H1 (cell line): ENCODE results near the gene ITGB5. TPM values are rescaled to one million over a fixed set of nuclear protein-coding genes. Genes with fewer than 3 reads are reported as not detected.

Experiments
- CTCF ChIA-PET: fragments of 300-600 bp; sonication (Branson Sonifier 250); formaldehyde crosslinking; loops from one replicate; lab custom pipeline; 2021; ENCODE audit not compliant: partially characterized antibody; lab: Charles Lee
- POLR2A ChIA-PET: fragments of 300-600 bp; sonication (Branson Sonifier 250); formaldehyde crosslinking; loops from one replicate; lab custom pipeline; 2021; ENCODE audit warnings: inconsistent platforms; ENCODE audit not compliant: partially characterized antibody; lab: Charles Lee
- DNase-seq, 2 experiments: peaks; one replicate each; pipeline versions ENCODE4 v3.0.0 to v3.0.0-alpha.2; 2010 to 2022; ENCODE audit warnings: low spot score in 2 of 2, low read depth in 1 of 2, mixed read lengths in 1 of 2
- FAIRE-seq: peaks from 2 replicates; lab custom pipeline; 2011; peaks lifted over from hg19 to GRCh38; lab: Jason Lieb, UNC
- H2AFZ ChIP-seq: 2 replicates; pipeline ENCODE4 v1.8.1; 2012; ENCODE audit warnings: low read length, inconsistent platforms
- H2AK5ac ChIP-seq: 2 replicates; pipeline ENCODE4 v1.6.1; 2013; ENCODE audit warnings: low read depth, low read length
- H2BK120ac ChIP-seq: replicated peaks from 2 replicates; pipeline ENCODE3; 2013; ENCODE audit warnings: low read depth, low read length, inconsistent platforms
- H2BK12ac ChIP-seq: 2 replicates; pipeline ENCODE4 v1.6.1; 2013; ENCODE audit warnings: low read depth, low read length
- H2BK15ac ChIP-seq: 2 replicates; pipeline ENCODE4 v1.6.1; 2013; ENCODE audit warnings: low read length
- H2BK20ac ChIP-seq: 2 replicates; pipeline ENCODE4 v1.6.1; 2013; ENCODE audit warnings: low read length
- H2BK5ac ChIP-seq: 2 replicates; pipeline ENCODE4 v1.6.1; 2013; ENCODE audit warnings: low read depth, low read length
- H3K14ac ChIP-seq: 2 replicates; pipeline ENCODE4 v1.6.1; 2013; ENCODE audit warnings: inconsistent platforms; ENCODE audit not compliant: insufficient read length
- H3K18ac ChIP-seq: 2 replicates; pipeline ENCODE4 v1.6.1; 2013; ENCODE audit warnings: low read length; ENCODE audit errors: extremely low read depth
- H3K23ac ChIP-seq: 2 replicates; pipeline ENCODE4 v1.6.1; 2013; ENCODE audit warnings: inconsistent platforms; ENCODE audit not compliant: insufficient read length
- H3K23me2 ChIP-seq: 2 replicates; pipeline ENCODE4 v1.6.1; 2013; ENCODE audit warnings: low read depth, low read length
- H3K27ac ChIP-seq: 2 replicates; pipeline ENCODE4 v1.6.1; 2011; ENCODE audit warnings: low read depth, low read length, inconsistent platforms
- H3K27me3 ChIP-seq, 4 experiments: replicated peaks in 1 of 4; 1 replicate in 1 of 4; 2 replicates in 3 of 4; pipeline versions ENCODE4 v1.6.1 to v1.8.1; 2011 to 2013; ENCODE audit warnings: low read length in 3 of 4, mild to moderate bottlenecking in 3 of 4, inconsistent platforms in 2 of 4, mixed read lengths in 2 of 4, moderate library complexity in 1 of 4; ENCODE audit not compliant: control insufficient read depth in 3 of 4, insufficient read depth in 3 of 4; ENCODE audit errors: extremely low read depth in 1 of 4
- H3K36me3 ChIP-seq, 4 experiments: 2 replicates each; pipeline versions ENCODE4 v1.6.1 to v1.8.1; 2011 to 2013; ENCODE audit warnings: mild to moderate bottlenecking in 4 of 4, low read length in 3 of 4, moderate library complexity in 2 of 4, control low read depth in 1 of 4, inconsistent platforms in 1 of 4; ENCODE audit not compliant: insufficient read depth in 4 of 4, control insufficient read depth in 2 of 4
- H3K4ac ChIP-seq: replicated peaks from 2 replicates; pipeline ENCODE3; 2013; ENCODE audit warnings: low read length, low read depth, mixed read lengths, inconsistent platforms; ENCODE audit not compliant: insufficient read length
- H3K4me1 ChIP-seq, 4 experiments: replicated peaks in 1 of 4; 1 replicate in 1 of 4; 2 replicates in 3 of 4; pipeline versions ENCODE4 v1.6.1 to v1.8.1; 2011 to 2013; ENCODE audit warnings: low read length in 3 of 4, inconsistent platforms in 2 of 4, mixed read lengths in 1 of 4; ENCODE audit not compliant: insufficient read depth in 4 of 4, control insufficient read depth in 3 of 4
- H3K4me2 ChIP-seq, 2 experiments: 2 replicates each; pipeline versions ENCODE4 v1.6.1 to v1.8.1; 2011 to 2013; ENCODE audit warnings: low read depth in 2 of 2, low read length in 2 of 2, control low read depth in 1 of 2, inconsistent platforms in 1 of 2, mild to moderate bottlenecking in 1 of 2; ENCODE audit not compliant: insufficient read depth in 1 of 2
- H3K4me3 ChIP-seq, 4 experiments: fragments of 200-600, 300-600 bp in 1 of 4; sonication (generic), shearing (Covaris generic), sonication (Bioruptor Twin) in 1 of 4; 2 replicates each; pipeline versions ENCODE4 v1.5.1 to v1.8.1; 2011 to 2016; ENCODE audit warnings: low read length in 4 of 4, low read depth in 3 of 4, control low read depth in 2 of 4, inconsistent platforms in 2 of 4, mild to moderate bottlenecking in 2 of 4, mixed read lengths in 1 of 4, moderate library complexity in 1 of 4; ENCODE audit not compliant: insufficient read depth in 2 of 4; ENCODE audit errors: extremely low read depth in 1 of 4
- H3K56ac ChIP-seq: replicated peaks from 2 replicates; pipeline ENCODE3; 2013; ENCODE audit warnings: low read depth, mild to moderate bottlenecking, mixed read lengths, low read length, inconsistent platforms; ENCODE audit not compliant: insufficient read length
- H3K79me1 ChIP-seq: 2 replicates; pipeline ENCODE4 v1.6.1; 2013; ENCODE audit warnings: low read depth, low read length, control low read depth
- H3K79me2 ChIP-seq, 2 experiments: 2 replicates each; pipeline versions ENCODE4 v1.6.1 to v1.8.1; 2012 to 2013; ENCODE audit warnings: low read length in 2 of 2, mild to moderate bottlenecking in 2 of 2, inconsistent platforms in 1 of 2; ENCODE audit not compliant: insufficient read depth in 2 of 2, control insufficient read depth in 1 of 2
- H3K9ac ChIP-seq, 4 experiments: replicated peaks in 1 of 4; 1 replicate in 1 of 4; 2 replicates in 3 of 4; pipeline versions ENCODE4 v1.6.1 to v1.8.1; 2011 to 2013; ENCODE audit warnings: low read depth in 3 of 4, low read length in 3 of 4, control low read depth in 2 of 4, mild to moderate bottlenecking in 2 of 4, moderate library complexity in 2 of 4, inconsistent platforms in 1 of 4; ENCODE audit errors: extremely low read depth in 1 of 4
- H3K9me3 ChIP-seq, 2 experiments: 2 replicates each; pipeline versions ENCODE4 v1.6.1 to v1.8.1; 2012 to 2013; ENCODE audit warnings: mild to moderate bottlenecking in 2 of 2, moderate library complexity in 2 of 2, control low read depth in 1 of 2, inconsistent platforms in 1 of 2, low read depth in 1 of 2, low read length in 1 of 2, mixed read lengths in 1 of 2; ENCODE audit not compliant: insufficient read depth in 2 of 2
- H4K20me1 ChIP-seq, 2 experiments: replicated peaks in 1 of 2; 2 replicates each; pipeline versions ENCODE3 to v1.8.1; 2011 to 2013; ENCODE audit warnings: inconsistent platforms in 2 of 2, low read length in 2 of 2, mild to moderate bottlenecking in 1 of 2; ENCODE audit not compliant: insufficient read depth in 2 of 2, control insufficient read depth in 1 of 2
- H4K5ac ChIP-seq: 2 replicates; pipeline ENCODE4 v1.6.1; 2013; ENCODE audit warnings: low read length, low read depth, mixed read lengths, inconsistent platforms; ENCODE audit not compliant: insufficient read length
- H4K8ac ChIP-seq: 2 replicates; pipeline ENCODE4 v1.8.0; 2013; ENCODE audit warnings: mild to moderate bottlenecking, moderate library complexity, low read length, inconsistent platforms; ENCODE audit not compliant: insufficient read depth; ENCODE audit errors: extremely low read depth
- H4K91ac ChIP-seq: replicated peaks from 2 replicates; pipeline ENCODE3; 2013; ENCODE audit warnings: low read length, mixed read lengths, inconsistent platforms; ENCODE audit not compliant: insufficient read length
- ATF3 ChIP-seq: IDR thresholded peaks from 2 replicates; pipeline ENCODE4 v1.6.1; 2011; ENCODE audit warnings: low read depth, mild to moderate bottlenecking, low read length; ENCODE audit not compliant: insufficient read depth
- CREB1 ChIP-seq: IDR thresholded peaks from 2 replicates; pipeline ENCODE4 v1.6.1; 2012; ENCODE audit warnings: inconsistent platforms
- JUND ChIP-seq: IDR thresholded peaks from 2 replicates; pipeline ENCODE4 v1.6.1; 2011; ENCODE audit warnings: mild to moderate bottlenecking, improper control_type of control experiment, low read length
- RAD21 ChIP-seq, 2 experiments: IDR thresholded peaks in 1 of 2; conservative IDR thresholded peaks in 1 of 2; 2 replicates each; pipeline ENCODE4 v1.6.1; 2011; ENCODE audit warnings: low read depth in 2 of 2, low read length in 2 of 2, improper control_type of control experiment in 1 of 2, inconsistent platforms in 1 of 2, mild to moderate bottlenecking in 1 of 2, moderate library complexity in 1 of 2
- WGBS, 2 experiments: shearing (Covaris generic) in 1 of 2; methylation state at CpG; one replicate each; pipeline versions ENCODE4 v1.1.6 to v1.1.7; 2013 to 2015; ENCODE audit warnings: low lambda C conversion rate in 2 of 2, mixed read lengths in 2 of 2, inconsistent platforms in 1 of 2, low coverage in 1 of 2, missing lambda C conversion rate in 1 of 2; ENCODE audit not compliant: insufficient replicate concordance in 2 of 2, insufficient coverage in 1 of 2, insufficient read length in 1 of 2; ENCODE audit errors: extremely low coverage in 1 of 2, missing lambda C conversion rate in 1 of 2; 5-methylcytosine and 5-hydroxymethylcytosine counted together
- polyA plus RNA-seq, 7 experiments: library from polyadenylated mRNA; depleted of rRNA in 3 of 7; stranded (reverse) in 5 of 7; unstranded in 2 of 7; fragments of >200 nt in 5 of 7; fragments of 200-250 nt in 2 of 7; gene quantifications; 1 replicate in 5 of 7; 2 replicates in 1 of 7; 4 replicates in 1 of 7; pipeline versions ENCODE4 v1.2.1 to v1.2.3, GENCODE V29; 2011 to 2013; ENCODE audit warnings: missing spikeins in 2 of 7, mixed read lengths in 2 of 7
- total RNA-seq: library from RNA; stranded (reverse); fragmentation: NEBNext Ultra II Directional; extraction: Animal tissue kit (Norgen Biotek cat#: 25700); gene quantifications from 2 replicates; pipeline ENCODE4 v1.2.1, GENCODE V29; 2021

The ITGB5 gene
- total and polyA plus RNA-seq, 2 of the 8 experiments (the other 6 are each of a cell fraction or from before 2014, with no cell fraction given): 101 to 268 TPM

- H3K9me3 ChIP-seq: no peaks in the 10 kb centered on the region
- no peak overlapping the region for H4K5ac ChIP-seq
- H4K8ac ChIP-seq: no peak overlapping the region
- H3K36me3 ChIP-seq: peaks cover 2 to 16% (median 8%) of the 10 kb centered on the region in 4 experiments
- 94% methylated on average over 1 of the region's 1 CpG; no CpG with 5 or more reads in 1 of the 2 experiments for WGBS, 2 experiments
- no peak overlapping the region for H2BK5ac ChIP-seq
- H3K4me2 ChIP-seq: no peak overlapping the region
- TF ChIP-seq ATF3 (no peak), JUND (no peak), CREB1 (no peak), RAD21 (IDR thresholded peaks at IDR 0.05 in 1 of 2, conservative IDR thresholded peaks at IDR 0.05 in 1 of 2; ENCODE audit: low read depth in 2 of 2, low read length in 2 of 2) (no peak)
- TF ChIP-seq, all 59 proteins: peak for 0
- Histone ChIP-seq H3K56ac (no peak overlapping the region), H3K18ac (no peak overlapping the region), H3K23ac (no peak overlapping the region), H3K4ac (no peak overlapping the region), H3K4me1 (peaks cover 2 to 6% (median 5%) of the 10 kb centered on the region in 4 experiments; a peak in 5 of 7 replicates), H3K23me2 (no peaks in the 10 kb centered on the region), H3K27me3 (no peaks in the 10 kb centered on the region; a peak in 1 of 7 replicates), H3K27ac (no peak overlapping the region), H2BK12ac (no peak overlapping the region), H2AK5ac (no peak overlapping the region), H3K9ac (no peak overlapping the region), H2BK20ac (no peak overlapping the region), H4K91ac (no peak overlapping the region), H2BK15ac (no peak overlapping the region), H3K79me2 (0 out of 4 replicates have a peak, but pooled peaks cover 0 to 4% of the 10 kb centered on the region in 2 experiments), H2BK120ac (no peak overlapping the region), H3K79me1 (no peaks in the 10 kb centered on the region; the same call in 1 of the 2 replicates), H3K4me3 (no peak overlapping the region), H3K14ac (no peak overlapping the region), H2AFZ (no peak overlapping the region), H4K20me1 (peaks cover 0 to 3% of the 10 kb centered on the region in 2 experiments)
- CTCF ChIA-PET: interaction anchor here (0.6 to 2.4 kb wide), 4 partner anchors 14 to 585 kb away, joined by 3 to 6 read pairs (median 3); no protein-coding TSS in a partner anchor
- POLR2A ChIA-PET: interaction anchor here (2.0 kb wide), 1 partner anchor 42 kb away, joined by 5 read pairs; no protein-coding TSS in a partner anchor
- no peak for FAIRE-seq
- no peak for DNase-seq
Observed at GRCh38 chr3:124847051-124847450, 40.1 kb downstream of the ITGB5 start.
